Kidney epithelial cell (primary cell): ENCODE measurements around the gene BCAR3. TPM values are rescaled to one million over a fixed set of nuclear protein-coding genes. Genes with fewer than 3 reads are reported as not detected.

Source experiments
- DNase-seq: peaks from one replicate; pipeline ENCODE4 v3.0.0-alpha.2; 2010; ENCODE audit warnings: low read depth
- H3K27me3 ChIP-seq: 2 replicates; pipeline ENCODE4 v1.6.0; 2011; ENCODE audit warnings: low read length; ENCODE audit not compliant: control insufficient read depth, insufficient read depth
- H3K36me3 ChIP-seq: 2 replicates; pipeline ENCODE4 v1.5.1; 2011; ENCODE audit warnings: low read length; ENCODE audit not compliant: control insufficient read depth, insufficient read depth
- H3K4me3 ChIP-seq: 2 replicates; pipeline ENCODE4 v1.5.1; 2011; ENCODE audit warnings: low read depth, mild to moderate bottlenecking, control low read depth, low read length
- total RNA-seq: library from RNA; depleted of rRNA; stranded (reverse); fragments of >200 nt; gene quantifications from 2 replicates; pipeline ENCODE4 v1.2.3, GENCODE V29; 2015
- TF ChIP-seq, protein P1 (sequence below): IDR thresholded peaks from 2 replicates; pipeline ENCODE4 v1.5.1; 2011; ENCODE audit warnings: mild to moderate bottlenecking, moderate library complexity, low read length, control low read depth, inconsistent platforms; ENCODE audit not compliant: insufficient read depth, poor library complexity, severe bottlenecking

The BCAR3 gene
- total RNA-seq, 1 donor from 2014 or later, result 93.3 TPM

GRCh38 chr1:93604411-93604810 lies 77.2 kb downstream of the BCAR3 start:
- no peaks in the 10 kb centered on the region for H3K36me3 ChIP-seq
- H3K4me3 ChIP-seq, result no peak overlapping the region
- H3K27me3 ChIP-seq, result no peaks in the 10 kb centered on the region
- TF ChIP-seq, protein P1, sequence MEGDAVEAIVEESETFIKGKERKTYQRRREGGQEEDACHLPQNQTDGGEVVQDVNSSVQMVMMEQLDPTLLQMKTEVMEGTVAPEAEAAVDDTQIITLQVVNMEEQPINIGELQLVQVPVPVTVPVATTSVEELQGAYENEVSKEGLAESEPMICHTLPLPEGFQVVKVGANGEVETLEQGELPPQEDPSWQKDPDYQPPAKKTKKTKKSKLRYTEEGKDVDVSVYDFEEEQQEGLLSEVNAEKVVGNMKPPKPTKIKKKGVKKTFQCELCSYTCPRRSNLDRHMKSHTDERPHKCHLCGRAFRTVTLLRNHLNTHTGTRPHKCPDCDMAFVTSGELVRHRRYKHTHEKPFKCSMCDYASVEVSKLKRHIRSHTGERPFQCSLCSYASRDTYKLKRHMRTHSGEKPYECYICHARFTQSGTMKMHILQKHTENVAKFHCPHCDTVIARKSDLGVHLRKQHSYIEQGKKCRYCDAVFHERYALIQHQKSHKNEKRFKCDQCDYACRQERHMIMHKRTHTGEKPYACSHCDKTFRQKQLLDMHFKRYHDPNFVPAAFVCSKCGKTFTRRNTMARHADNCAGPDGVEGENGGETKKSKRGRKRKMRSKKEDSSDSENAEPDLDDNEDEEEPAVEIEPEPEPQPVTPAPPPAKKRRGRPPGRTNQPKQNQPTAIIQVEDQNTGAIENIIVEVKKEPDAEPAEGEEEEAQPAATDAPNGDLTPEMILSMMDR, result no peak
- DNase-seq, result no peak

- no peak for DNase-seq
- Histone ChIP-seq H3K27me3 (no peaks in the 10 kb centered on the region), H3K36me3 (no peaks in the 10 kb centered on the region), H3K4me3 (no peak overlapping the region)
- TF ChIP-seq, protein P1, result no peak
These were observed 78.0 kb downstream of the BCAR3 start for GRCh38 chr1:93603601-93604000.

GRCh38 chr1:93603106-93603505 lies 78.5 kb downstream of the BCAR3 start:
- no peaks in the 10 kb centered on the region for H3K27me3 ChIP-seq
- DNase-seq, result no peak
- TF ChIP-seq, protein P1, result no peak
- no peaks in the 10 kb centered on the region for H3K36me3 ChIP-seq
- H3K4me3 ChIP-seq, result no peak overlapping the region

- DNase-seq, result no peak
- TF ChIP-seq, protein P1, result no peak
- no peaks in the 10 kb centered on the region for H3K36me3 ChIP-seq
- H3K27me3 ChIP-seq, result no peaks in the 10 kb centered on the region
- no peak overlapping the region for H3K4me3 ChIP-seq
These were observed 79.5 kb downstream of the BCAR3 start for GRCh38 chr1:93602101-93602500.

- H3K27me3 ChIP-seq, result no peaks in the 10 kb centered on the region
- TF ChIP-seq, protein P1, result no peak
- H3K36me3 ChIP-seq, result no peaks in the 10 kb centered on the region
- H3K4me3 ChIP-seq, result no peak overlapping the region
- no peak for DNase-seq
These were observed 80.0 kb downstream of the BCAR3 start for GRCh38 chr1:93601686-93602085.

GRCh38 chr1:93600663-93601062 lies 81.0 kb downstream of the BCAR3 start:
- TF ChIP-seq, protein P1, result no peak
- H3K27me3 ChIP-seq, result no peaks in the 10 kb centered on the region
- no peaks in the 10 kb centered on the region for H3K36me3 ChIP-seq
- DNase-seq, result no peak
- no peak overlapping the region for H3K4me3 ChIP-seq
